Measurements from ENCODE around the gene ABI1. TPM values are rescaled to one million over a fixed set of nuclear protein-coding genes. Genes with fewer than 3 reads are reported as not detected.
A peak's percentile ranks its signal among the peaks of the same experiment; 100 is the strongest.
"Not testable (repeated sequence)": the region's sequence is repeated elsewhere in the genome, so short reads cannot be mapped to it uniquely, and the experiment has no call there.

The ABI1 gene
- total RNA-seq, 1 donor from 2014 or later, result 64.4 TPM

DNA sequence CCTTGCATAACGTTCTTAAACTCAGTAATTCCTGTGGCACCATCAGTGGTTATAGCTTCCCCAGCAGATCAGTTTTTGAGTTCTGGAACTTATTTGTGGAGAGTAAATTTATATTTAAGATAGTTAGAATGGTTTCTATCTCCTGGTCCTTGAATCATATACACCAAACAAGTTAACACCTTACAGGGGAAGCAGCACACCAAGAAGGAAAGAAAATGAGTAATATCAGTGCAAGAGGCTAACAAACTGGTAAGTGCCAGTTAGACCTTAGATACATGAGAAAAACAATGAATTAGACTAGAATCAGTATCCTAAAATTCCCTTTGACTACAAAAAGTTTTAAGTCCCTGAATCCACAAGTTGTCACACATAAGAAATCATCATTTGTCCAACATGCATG lies 54.2 kb downstream of the ABI1 start:
- FAIRE-seq, result no peak

DNA sequence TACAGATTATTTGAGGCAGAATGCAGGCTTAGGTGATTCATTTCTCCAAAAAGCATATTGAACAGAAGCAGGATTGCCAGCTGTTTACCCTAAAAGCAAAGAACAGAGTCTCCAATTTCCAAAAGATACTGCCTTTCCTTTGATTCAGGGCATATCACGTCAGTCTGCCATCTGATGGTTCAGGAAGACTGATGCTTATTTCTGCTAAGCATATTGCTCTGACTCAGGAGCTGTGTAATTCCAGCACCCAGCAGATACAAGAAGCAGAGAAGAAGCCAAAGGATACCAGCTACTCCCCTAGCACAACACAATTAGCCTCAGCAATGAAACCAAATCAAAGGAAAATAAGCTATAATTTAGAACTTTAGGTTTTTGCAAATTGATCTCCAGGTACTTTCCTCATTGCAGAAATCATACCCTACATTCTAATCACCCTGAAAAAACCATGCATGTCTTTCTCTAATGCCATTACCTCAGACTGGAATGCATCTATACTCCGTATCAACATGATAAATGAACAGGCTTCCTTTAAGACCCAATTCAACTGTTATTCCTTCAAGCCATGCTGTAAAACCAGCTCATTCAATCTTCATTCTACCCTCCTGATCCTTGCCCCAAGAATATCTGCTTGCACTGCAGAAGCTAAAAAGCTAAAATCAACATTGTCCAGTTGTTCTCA lies 55.1 kb downstream of the ABI1 start:
- peak in 1 of 2 donors; percentile 24 for DNase-seq (ENCODE audit: low spot score in 2 of 2)
- FAIRE-seq, result no peak

More for the DNA sequence above, 54.2 kb downstream of the ABI1 start:
- DNase-seq (ENCODE audit: low spot score in 2 of 2), result no peak

DNA sequence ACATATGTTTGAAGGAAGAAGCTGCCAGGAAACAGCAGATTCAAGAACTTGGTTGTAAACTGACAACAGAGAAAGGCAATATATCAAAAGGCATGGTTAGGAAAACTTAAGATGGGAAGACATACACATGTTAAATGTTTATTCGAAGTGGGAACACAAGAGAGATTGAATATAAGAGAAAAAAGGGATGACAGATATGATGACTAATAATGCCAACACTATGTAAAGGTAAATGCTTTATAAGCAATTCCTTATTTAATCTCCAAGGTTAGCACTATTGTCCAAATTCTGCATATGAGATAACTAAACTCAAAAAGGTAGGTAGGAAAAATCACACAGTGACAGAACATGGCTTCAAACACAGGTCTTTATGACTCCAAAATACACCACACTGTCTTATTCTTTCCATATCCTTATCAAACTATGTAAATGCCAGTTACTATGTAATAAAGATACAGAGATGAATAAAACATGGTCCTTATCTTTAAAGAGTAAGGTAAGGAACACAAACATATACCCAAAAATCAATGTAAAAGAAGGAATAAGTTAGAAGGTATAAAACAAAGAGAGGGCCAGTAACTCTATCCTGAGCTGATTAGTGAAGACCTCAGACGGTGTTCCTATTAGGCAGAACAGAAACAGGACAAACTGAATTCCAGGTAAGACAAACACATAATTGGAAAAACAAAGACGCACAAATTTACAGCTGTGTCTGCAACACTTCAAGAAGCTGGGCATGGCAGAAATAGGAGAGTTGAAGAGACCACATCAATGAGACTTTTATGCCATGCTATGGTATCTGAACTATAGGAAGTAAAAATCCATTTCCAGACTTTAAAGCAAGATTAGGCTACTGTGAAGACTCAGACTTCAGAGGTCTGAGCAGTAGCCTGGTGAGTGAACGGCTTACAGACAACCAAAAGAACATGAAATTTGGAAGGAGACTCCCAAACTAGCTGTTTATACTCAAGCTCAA lies 56.1 kb downstream of the ABI1 start:
- DNase-seq (ENCODE audit: low spot score in 2 of 2), result no peak
- no peak for FAIRE-seq

DNA sequence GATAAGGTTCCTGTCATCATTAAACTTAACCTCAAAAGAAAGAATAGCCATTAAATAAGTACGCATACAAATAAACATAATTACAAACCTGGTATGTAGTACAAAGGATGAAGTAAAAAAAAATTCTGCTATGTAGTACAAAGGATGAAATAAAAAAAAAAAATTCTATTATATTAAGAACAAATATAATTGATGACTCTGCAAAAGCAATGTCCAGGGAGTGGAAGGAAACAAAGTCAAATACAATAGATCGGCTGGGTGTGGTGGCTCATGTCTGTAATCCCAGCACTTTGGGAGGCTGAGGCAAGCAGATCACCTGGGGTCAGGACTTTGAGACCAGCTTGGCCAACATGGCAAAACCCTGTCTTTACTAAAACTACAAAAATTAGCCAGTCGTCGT lies 56.9 kb downstream of the ABI1 start:
- no peak for DNase-seq (ENCODE audit: low spot score in 2 of 2)
- no peak for FAIRE-seq

DNA sequence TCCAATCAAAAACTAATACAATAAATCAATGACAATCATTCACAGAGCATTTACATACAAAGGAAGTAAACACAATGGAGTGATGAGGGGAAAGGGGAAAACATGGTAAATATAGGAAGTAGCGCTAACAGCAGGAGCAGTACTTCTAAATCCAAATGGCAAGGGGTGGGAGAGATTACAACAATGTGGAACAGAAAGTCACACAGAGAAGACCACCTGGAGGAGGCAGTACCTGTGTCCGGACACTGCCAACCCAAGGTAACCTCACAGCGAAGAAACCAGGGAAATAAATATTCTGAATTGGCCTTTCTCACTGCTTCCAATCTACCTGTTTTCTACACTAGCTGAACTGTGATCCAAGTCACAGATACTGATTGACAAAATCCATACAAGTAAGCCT lies 58.2 kb downstream of the ABI1 start:
- FAIRE-seq (no peak), DNase-seq (ENCODE audit: low spot score in 2 of 2) (no peak)

DNA sequence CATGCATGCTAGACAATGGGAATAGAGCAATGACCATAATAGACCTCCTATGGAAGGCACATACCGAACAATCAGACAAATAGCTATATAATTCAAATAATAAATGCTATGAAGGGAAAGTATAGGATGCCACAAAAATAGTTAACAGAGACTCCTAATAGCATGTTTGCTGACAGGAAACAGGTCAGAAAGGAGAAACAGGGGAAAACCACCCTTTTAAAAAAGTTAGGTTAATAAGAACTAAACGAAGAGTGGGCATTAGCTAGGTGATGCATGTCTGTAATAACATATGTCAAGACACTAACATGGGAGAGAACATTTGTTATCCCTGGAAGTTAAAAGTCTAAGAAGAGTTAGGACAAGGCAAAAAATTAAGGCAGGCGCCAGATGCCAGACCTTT lies 58.9 kb downstream of the ABI1 start:
- FAIRE-seq, result no peak
- DNase-seq (ENCODE audit: low spot score in 2 of 2), result no peak

DNA sequence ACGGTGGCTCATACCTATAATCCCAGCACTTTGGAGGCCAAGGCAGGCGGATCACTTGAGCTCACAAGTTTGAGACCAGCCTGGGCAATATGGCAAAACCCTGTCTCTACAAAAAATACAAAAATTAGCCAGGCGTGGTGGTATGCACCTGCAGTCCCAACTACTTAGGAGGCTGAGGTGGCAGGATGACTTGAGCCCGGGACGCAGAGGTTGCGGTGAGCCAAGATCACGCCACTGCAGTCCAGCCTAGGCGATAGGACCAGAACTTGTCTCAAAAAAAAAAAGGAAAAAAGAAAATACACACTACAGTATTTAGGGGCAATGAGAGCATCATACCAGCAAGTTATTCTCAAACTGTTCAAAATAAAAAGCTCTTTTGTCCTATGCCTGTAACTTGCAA lies 59.5 kb downstream of the ABI1 start:
- DNase-seq (ENCODE audit: low spot score in 2 of 2) (no peak), FAIRE-seq (no peak)

DNA sequence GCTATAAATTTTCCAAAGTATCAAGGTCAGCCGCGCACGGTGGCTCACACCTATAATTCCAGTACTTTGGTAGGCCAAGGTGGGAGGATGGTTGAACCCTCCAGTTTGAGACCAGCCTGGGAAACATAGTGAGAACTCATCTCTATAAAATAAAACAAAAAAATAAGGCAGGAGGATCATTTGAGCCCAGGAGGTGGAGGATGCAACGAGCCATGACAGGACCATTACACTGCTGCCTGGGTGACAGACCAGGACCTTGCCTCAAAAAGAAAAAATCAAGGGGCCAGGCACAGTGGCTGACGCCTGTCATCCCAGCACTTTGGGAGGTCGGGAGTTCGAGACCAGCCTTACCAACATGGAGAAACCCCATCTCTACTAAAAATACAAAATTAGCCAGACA lies 60.3 kb downstream of the ABI1 start:
- no peak for DNase-seq (ENCODE audit: low spot score in 2 of 2)
- no peak for FAIRE-seq

DNA sequence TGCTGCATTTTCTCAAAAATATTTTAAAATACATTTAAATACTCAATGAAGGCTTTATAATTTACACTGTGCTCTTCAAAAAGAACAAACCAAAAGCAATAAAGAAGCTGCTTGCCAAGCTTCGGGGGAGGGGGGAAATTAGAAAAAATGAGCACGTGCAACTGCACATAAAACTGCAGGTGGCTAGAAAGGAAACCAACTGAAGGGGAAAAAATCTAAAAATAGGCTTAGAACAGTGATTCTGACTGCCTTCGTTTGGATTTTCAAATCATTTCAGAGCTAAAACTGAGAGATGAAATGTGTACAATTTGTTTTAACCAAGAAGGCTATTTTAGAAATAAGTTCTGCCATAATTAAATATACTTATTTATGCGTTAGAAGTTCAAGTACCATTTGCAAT lies 61.4 kb downstream of the ABI1 start:
- FAIRE-seq, result peak; percentile 10
- DNase-seq (ENCODE audit: low spot score in 2 of 2), result no peak

DNA sequence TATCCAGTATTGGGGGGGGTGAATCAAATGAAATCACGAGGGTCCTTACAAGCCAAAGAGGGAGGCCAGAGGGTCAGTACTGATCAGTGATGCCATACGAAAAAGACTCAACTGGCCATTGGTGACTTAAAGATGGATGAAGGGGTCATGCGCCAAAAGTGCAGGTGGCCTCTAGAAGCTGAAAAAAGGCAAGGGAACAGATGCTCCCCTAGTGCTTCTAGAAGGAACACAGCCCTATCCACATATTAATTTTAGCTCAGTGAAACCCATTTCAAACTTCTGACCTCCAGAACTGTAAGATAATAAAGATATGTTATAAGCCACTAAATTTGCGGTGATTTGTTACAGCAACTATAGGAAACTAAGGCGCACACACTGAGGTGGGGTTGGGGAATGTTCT lies 62.5 kb downstream of the ABI1 start:
- DNase-seq (ENCODE audit: low spot score in 2 of 2) (no peak), FAIRE-seq (no peak)

DNA sequence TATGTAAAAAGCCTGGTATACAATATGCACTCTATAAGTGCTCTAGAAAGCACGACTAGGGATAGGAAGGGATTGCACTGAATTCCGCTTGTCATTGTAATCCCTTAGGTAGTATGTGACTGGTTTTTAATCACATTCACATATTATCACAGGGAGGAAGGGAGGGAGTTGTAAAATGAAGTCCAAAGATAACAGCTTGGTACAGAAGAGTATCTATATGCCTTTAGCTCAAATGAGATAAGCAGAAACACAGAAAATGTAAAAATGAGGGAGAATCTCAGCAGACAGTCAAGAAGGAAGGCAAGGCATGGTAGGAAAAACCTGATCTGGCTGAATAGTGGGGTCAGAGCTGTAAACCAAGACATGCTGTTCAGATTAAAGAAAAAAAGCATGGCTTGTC lies 63.4 kb downstream of the ABI1 start:
- DNase-seq (ENCODE audit: low spot score in 2 of 2) (no peak), FAIRE-seq (no peak)

DNA sequence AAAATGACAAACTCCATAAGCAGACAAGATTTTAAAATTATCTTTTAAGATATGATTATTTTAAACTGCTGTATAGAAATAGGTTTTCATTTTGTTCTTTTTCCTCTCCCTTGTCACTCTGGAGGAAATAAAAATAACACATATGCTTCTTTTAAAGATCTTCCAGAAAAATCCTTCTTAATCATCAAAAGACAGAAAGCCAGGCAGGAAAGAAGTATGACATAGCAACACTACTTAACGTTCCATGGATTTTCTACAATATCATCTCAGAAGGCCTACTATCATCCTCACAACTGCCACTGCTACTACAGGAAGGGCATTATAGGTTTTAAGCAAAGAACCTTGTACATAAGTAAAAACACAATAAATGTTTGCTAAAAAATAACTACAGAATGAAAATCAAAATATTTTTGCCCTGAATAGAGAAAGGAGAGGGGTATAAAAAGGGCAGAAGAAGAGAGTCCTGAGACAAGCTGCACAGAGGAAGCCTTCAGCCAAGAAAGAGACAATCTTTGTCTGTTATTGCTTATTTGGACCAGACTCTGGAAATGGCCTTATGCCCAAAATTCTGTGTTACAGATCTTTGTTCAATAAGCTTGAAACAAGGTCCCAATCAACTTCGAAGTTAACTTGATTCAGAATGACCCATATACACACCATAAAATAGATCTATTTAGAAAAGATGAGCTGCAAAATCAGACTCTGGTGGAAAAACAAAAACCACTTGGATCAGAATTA lies 67.8 kb downstream of the ABI1 start:
- DNase-seq (ENCODE audit: low spot score in 2 of 2) (no peak), FAIRE-seq (no peak)

DNA sequence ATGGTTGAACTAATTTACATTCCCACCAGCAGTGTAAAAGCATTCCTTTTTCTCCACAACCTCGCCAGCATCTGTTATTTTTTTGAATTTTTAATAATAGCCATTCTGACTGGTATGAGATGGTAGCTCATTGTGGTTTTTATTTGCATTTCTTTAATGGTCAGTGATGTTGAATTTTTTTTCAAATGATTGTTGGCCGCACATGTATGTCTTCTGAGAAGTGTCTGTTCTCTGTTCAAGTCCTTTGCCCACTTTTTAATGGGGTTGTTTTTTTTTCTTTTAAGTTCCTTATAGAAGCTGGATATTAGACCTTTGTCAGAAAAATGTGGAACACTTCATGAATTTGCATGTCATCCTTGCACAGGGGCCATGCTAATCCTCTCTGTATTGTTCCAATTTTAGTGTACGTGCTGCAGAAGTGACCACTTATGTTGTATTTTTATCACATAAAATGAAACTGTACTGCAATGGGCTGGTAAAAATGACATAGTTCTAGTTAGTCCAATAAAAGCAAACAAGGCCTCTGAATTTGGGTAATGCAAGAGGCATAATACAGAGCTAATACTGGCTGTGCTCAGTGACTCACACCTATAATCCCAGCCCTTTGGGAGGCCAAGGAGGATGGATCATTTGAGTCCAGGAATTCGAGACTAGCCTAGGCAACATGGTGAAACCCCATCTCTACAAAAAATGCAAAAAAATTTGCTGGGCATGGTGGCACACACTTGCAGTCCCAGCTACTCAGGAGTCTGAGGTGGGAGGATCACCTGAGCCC lies 70.3 kb downstream of the ABI1 start:
- FAIRE-seq (no peak), DNase-seq (ENCODE audit: low spot score in 2 of 2) (no peak)

DNA sequence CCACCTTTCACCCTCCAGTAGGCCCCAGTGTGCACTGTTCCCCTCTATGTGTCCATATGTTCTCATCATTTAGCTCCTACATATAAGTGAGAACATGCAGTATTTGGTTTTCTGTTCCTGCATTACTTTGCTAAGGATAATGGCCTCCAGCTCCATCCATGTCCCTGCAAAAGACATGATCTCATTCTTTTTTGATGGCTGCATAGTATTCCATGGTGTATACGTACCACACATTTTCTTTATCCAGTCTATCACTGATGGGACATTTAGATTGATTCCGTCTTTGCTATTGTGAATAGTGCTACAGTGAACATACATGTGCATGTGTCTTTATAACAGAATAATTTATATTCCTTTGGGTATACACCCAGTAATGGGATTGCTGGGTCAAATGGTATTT lies 71.0 kb downstream of the ABI1 start:
- not testable (repeated sequence) for DNase-seq (ENCODE audit: low spot score in 2 of 2); FAIRE-seq

DNA sequence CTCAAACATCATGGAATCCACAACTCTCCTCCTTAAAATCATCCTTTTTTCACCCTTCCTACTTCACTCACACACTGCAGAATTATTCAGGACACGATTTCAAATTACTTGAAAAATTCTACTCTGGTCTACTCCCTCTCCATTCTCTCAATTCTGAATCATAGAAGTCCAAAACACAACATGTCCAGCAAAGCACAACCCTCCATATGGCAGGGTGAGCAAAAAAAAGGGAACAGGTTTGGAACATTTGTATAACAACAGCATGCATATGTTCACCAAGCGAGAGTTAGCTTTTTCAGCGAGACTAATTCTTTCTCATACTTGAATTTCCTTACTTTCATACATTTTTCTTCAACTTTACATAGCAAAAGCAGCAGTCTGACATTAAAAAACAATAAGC lies 73.4 kb downstream of the ABI1 start:
- FAIRE-seq, result no peak
- no peak for DNase-seq (ENCODE audit: low spot score in 2 of 2)

DNA sequence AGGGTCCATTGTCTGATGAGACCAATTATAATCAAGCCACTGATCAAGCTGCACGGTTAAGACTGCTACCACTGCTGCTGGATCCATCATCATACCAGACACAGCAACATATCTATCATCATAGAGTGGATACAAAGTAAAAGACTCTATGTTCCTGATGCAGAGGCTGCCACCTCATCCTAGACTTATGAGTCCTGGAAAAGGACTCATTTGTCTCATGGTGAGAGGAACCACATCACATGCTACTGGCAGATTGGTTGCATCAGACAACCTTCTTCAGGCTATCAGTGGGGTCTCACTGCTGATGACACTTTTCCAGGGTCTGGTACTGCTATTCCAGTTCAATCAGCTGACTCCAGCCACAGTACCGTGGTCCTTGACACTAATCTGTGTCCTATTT lies 79.0 kb downstream of the ABI1 start:
- FAIRE-seq (no peak), DNase-seq (ENCODE audit: low spot score in 2 of 2) (no peak)

DNA sequence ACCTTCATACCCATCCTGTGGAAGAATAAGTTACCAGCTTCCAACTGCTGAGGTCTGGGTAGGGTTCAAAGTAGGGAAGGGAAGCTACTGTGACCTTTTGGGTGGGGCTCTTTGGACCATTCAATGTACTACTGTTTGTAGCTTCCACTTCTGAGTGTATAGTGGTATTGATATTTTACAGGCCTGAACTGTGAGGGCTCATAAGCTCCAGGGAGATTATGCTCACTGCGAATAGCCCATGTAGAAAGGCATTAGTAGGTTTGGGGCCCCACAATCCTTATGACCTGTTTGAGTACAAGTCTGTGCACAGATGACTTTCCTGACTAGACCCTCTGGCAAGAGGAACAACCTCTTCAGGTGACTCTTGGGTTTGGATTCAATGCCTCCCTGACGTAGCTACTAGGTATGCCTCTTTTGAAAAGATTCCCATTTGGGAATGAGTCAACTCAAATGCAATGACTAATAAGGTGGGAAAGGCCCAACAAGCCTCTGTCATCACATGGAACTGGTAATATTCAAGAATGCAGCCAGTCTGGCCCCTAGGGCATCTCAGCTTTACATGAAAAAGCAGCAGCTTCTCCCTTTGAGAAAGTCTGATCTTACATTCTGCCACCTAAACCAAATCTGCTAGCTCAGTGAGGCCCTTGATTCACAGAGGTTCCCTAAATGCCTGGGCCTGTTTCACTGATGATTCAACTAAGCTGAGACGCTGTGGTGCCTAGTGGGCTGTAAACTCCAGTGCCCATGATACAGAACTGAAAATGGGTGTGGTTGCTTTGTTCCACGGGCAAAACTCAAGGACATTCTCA lies 79.8 kb downstream of the ABI1 start:
- FAIRE-seq (no peak), DNase-seq (ENCODE audit: low spot score in 2 of 2) (no peak)

DNA sequence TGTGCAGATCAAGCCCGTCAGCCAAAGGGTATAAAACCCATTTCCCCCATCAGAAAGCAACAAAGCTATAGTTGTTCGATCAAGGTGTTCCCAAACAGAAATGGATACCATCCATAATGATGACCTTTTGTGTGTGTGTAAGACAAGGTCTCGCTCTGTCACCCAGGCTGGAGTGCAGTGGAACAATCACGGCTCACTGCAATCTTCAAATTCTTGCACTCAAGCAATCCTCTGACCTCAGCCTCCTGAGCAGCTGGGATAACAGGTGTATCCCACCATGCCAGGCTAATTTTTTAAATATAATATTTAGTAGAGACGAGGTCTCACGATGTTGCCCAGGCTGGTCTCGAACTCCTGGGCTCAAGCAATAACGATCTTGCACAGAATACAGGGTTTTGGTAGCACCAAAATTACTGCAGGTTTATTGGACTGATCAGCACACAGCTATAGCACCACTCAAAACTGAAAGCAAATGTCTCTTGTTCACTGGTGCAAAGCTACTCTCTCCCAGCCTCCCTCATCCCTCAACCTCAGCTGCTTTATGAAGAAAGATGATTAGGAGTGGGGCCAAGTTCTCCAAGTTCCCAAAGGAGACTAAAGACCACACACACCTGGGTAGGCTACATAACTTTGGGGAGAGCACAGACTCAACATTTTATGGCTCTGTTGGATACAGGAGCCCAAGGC lies 80.5 kb downstream of the ABI1 start:
- FAIRE-seq (no peak), DNase-seq (ENCODE audit: low spot score in 2 of 2) (no peak)

Measured in frontal cortex (tissue), 4 donors.